ENCODE measurements around the gene SSRP1.

Gene SSRP1

GRCh38 chr11:57374966-57375365 lies 39.3 kb upstream of the SSRP1 start:
- TF ChIP-seq CTCF (IDR thresholded peaks at IDR 0.05) = no peak

GRCh38 chr11:57373146-57373545 lies 37.5 kb upstream of the SSRP1 start:
- no peak for TF ChIP-seq CTCF (IDR thresholded peaks at IDR 0.05)

GRCh38 chr11:57370941-57371340 lies 35.2 kb upstream of the SSRP1 start:
- TF ChIP-seq CTCF (IDR thresholded peaks at IDR 0.05) = no peak

GRCh38 chr11:57370251-57370650 lies 34.6 kb upstream of the SSRP1 start:
- TF ChIP-seq CTCF (IDR thresholded peaks at IDR 0.05) = no peak

- TF ChIP-seq CTCF (IDR thresholded peaks at IDR 0.05) = no peak
Observed at GRCh38 chr11:57368845-57369232, 33.1 kb upstream of the SSRP1 start.

- TF ChIP-seq CTCF (IDR thresholded peaks at IDR 0.05) = no peak
Observed at GRCh38 chr11:57368106-57368844, 32.6 kb upstream of the SSRP1 start.

GRCh38 chr11:57364851-57365660 lies 29.4 kb upstream of the SSRP1 start:
- no peak for TF ChIP-seq CTCF (IDR thresholded peaks at IDR 0.05)

Measured in LNCAP (cell line).